ENCODE data around the gene NPVF.

NPVF gene, protein sequence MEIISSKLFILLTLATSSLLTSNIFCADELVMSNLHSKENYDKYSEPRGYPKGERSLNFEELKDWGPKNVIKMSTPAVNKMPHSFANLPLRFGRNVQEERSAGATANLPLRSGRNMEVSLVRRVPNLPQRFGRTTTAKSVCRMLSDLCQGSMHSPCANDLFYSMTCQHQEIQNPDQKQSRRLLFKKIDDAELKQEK

DNA sequence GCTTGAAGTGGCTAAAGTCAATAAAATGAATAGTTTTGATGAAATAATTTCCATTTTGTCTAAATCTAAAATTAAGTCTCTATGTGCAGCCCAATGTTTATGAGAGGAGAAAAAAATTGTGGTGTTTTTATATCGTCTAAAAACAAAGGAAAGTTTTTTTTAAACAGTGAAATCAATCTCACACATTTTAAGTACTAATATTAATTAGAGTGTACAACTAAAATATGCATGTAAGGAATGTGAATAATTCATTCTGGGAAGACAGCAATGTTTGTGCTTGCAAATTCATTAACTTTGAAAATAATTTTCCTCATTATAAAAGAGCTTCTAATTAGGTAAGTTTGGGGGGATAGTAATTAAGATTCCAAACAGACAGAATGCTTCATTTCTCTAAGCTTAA is at the start of gene NPVF:
Gene NPVF (minus strand): TSS at position 101 of the 400 bp plus-strand sequence. CDS start 47 bp downstream, at position 54.
- DNase-seq, result no peak

DNA sequence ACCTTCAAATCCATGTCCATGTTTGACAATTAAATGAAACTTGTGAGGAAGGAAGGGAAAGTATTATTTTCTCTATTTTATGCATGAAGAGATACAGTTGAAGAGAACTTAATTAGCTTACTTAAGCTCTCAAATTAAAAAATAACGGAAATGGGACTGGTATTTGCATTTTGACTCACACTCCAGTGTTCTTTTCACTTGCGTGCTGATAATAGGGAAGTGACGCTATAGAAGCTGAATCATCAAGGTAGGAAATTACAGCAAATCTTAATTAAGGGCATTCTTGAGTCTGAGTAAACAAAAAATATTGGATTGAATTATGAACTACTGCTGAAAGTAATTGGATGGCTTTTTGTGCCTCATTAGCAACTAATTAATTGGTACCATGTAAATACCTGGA is 44.0 kb upstream of the NPVF start:
- DNase-seq, result peak in 1 of 3 experiments; percentile 32

DNA sequence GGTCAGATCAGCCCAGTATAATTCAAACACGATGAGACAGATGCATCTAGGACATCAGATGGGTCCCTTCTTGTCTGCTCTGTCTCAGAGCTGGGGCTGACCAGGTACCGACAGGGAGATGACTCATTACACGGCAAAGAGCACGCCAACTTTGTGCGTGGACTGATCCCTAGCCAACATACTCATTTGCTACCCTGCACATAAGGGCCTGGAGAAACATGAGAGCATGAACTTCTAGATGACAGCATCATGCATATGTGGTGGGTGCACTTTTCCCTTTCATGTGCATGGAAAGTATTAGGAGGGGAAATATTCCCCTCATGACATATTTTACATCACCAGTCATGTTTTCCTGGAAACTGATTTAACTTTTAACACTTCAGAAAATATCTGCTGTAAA is 35.1 kb upstream of the NPVF start:
- DNase-seq, result no peak

DNA sequence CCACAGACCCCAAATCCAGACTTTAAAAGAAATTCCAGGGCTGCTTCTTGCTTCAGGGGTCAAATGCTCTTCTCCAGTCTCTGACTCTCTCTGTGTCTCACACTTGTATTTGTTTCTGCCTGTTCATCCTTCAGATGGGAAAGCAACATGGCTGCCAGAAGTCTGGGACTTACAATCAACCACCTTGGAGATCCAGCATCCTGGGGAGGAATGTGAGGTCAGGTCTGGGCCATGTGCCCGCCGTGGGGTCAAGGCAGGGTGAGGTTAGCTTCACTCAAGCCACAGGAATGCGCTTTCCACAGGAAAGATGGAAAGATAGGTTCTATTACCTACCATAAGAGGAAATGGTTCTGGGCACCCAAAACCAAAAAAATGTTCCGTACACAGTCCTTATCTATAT is 34.3 kb upstream of the NPVF start:
- no peak for DNase-seq

DNA sequence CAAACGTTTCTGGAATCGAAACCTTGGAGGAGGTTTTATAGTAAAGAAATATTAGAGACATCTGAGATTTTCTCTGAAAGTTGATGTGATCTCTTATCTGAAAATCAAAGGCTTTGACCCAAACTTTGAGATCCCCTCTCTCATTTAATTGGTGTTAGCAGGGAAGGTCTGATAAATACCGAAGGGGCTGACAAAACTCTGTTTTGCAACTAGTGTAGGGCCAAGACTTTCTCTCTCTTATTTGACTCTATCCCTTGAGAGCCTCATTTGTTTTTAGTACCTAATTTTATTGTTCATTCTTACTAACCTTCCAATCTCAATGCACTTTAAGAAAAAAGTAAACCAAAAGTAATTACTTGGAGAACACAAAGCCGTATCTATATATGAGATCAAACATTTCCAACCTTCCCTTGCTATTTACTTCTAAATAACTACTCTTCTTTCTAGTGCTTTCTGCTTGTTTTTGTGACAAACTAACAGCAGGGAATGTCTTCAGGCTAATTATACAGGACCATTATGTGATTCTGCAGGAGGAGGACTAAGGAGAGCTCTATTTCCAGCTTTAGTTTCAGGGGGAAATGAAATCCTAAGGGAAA is 33.4 kb upstream of the NPVF start:
- peak in 1 of 3 experiments; percentile 55 for DNase-seq

DNA sequence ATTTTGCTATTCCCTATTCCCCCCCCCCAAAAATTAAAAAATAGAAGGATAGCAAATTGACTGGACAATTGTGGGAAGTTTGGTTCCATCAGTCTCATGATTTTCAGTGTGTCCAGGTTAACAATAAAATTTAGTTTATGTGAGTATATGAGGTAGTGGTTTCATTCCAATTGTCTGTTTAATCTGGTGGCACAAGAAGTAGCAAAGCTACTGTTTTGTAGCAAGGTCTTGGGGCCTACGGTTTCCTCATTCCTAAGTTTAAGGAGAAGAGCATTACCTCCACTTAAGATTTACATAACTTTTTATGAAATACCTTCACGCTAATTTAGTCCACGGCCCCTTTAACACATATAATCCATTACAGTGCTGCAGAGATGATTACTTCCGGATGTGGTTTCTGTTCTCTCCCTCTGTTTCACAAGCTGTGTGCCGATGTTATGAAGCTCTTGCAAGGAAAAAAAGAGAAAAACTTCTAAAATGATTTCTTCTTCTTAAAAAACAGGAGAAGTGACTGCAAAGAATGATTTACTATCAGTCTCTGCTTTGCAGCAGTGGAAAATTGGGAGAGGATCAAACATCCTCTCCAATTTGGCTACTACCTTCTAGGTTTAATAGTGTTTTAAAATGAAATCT is 32.7 kb upstream of the NPVF start:
- DNase-seq, result peak in 1 of 3 experiments; percentile 25

DNA sequence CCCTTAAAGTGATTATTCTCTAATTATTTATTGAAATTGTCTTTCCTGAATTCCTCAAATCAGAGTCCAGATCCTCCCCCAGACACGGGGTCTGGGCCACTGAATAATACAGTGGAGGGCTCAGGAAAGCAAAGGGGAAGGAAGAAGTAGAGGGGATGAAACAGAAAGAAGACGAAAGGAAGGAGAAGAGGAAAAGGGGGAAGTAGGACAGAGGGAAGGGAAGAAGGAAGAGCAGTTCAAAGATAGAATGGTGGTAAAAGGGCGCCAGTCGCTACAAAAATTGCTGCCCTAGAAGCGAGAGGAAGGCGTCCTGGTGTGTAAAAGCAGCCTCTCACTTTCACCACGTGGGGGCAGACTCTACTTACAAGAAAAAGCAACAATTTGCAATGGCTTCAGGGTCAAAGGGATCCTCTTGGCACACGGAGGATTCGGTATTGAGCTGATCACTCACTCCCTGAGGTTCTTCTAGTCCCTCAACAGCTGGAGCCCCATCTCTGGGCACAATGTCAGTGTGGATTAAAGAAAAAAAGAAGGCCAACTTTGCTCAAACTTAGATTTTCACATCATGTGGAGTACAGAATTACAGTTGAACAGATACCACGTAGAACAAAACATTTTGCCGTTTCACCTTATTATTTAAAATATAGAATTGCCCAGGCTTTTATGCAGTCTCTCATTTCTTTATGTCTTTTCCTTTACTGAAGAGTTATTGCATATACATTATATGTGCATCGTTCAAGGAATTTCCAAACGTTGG is 31.4 kb upstream of the NPVF start:
- DNase-seq, result peak; percentile 82 to 97 (median 82)

DNA sequence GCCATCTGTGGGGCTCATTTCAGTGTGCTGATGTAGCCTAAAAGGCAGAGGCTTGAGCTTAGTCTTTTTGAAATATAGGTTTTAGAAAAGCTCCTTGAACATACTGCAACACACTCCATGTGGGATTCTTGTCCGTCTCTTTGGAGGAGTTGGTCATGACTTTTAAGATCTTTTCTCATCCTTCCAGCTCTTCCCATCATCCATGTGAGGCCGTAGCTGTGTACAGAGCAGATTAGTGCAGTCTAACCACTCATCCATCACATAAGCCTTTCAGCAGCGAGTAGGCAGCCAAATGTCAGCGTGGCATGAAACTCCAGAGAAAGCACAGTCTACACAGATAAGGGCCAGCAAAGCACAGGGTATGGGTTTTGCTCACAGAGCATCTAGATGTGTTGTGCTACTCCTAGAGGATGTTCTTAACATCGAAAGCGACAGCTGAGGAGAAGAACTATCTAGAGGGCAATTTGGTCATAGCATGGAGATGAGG is 28.1 kb upstream of the NPVF start:
- no peak for DNase-seq

DNA sequence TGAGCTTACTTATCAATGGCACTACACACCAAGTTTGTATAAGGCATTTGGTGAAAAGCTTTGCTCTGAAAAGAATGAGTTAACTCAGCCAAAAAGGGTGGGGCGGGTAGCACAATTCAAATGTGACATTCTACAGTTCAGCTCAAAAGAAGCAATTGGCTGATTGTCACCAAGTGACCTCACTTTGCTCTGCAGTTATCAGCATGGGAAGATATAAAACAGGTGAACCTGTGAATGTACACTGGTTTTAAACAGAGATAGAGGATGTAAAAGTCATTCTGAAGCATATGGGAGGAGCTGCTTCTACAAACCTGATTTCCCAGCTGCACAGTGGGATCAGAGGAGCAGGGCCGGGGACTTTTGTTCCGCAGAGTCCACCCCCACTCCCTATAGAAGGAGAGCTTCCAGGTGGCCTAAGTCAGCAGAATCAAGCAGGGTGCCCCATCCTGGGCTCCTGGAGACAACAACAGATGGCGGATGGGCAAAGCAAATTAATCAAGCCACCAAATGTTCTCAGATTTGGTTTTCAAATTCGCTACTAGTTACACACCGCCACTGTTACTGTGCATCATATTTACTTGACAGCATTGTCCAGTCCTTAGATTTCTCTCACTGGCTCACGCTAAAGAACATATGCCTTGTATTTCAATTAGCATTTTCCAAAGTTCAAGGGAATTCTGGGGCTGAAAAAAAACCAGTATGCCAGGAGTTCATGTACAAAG is 27.5 kb upstream of the NPVF start:
- DNase-seq, result no peak

DNA sequence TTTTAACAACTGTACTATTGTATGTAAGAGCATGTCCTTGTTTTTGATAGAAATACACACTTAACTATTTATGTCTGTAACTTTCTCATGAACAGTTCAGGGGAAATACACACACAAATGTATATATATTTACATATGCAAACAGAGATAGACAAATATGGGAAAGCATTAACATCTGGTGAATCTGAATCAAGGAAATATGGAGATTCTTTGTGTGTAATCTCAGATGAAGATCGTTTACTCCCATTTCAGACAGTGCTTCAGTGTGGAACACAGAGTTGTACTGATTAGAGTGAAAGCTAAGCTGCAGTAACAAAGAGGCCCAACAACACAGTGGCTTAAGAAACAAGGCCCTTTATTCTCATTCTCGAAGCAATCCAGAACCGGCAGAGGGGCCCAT is 26.3 kb upstream of the NPVF start:
- no peak for DNase-seq

DNA sequence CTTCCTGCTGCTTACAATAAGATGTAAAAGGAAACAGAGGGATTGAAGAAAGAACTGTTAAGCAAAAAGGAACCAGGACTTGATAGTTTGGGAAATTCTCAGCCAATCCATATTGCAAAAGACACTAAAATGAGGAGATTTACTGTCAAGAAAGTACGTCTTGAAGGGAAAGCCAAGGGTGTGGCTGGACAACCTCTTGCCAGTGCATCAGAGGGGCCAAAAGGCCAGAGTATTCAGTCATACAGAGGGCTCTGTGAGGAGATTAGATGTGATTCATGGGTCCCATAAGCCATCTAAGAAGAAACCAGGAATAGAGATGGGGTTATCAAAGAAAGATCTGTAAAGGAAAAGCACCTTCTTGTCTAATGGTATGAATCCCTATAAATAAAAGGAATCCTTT is 25.4 kb upstream of the NPVF start:
- DNase-seq, result no peak

DNA sequence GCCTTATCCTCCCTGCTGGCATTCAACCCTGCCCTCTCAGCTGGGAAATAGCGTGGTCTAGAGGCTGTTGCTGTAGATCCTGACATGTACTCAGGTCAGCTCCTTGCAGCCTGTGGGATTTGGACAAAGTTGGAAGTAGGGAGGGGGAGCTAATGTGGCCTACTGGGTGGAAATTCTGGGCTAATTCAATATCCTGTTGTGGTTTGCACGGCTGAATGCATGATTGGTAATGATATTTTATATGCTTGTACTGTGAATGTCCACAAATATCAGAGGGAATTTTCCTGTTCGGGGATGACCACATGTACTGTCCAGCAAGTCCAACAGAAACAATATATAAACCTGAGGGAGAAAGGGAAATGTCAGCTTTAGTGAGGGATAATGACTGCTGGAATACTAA is 22.1 kb upstream of the NPVF start:
- no peak for DNase-seq

DNA sequence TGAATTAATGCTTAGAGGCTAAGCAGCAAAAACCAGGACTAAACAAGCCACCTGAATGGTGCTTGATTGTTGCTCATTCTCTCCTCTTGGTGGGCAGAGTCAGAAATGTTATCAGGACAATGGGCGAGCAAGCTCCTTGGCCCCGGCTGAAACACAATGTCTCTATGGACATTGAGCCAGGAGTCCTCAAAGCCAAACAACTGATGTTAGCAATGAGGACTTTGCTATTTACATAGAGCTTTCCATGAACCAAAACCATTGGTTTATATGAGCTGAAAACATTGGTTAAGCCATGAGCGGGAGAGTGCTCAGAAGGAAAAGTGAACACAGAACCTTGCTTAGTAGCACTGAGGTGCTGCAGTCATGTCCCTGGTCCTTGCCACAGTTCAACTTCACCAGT is 21.5 kb upstream of the NPVF start:
- no peak for DNase-seq

DNA sequence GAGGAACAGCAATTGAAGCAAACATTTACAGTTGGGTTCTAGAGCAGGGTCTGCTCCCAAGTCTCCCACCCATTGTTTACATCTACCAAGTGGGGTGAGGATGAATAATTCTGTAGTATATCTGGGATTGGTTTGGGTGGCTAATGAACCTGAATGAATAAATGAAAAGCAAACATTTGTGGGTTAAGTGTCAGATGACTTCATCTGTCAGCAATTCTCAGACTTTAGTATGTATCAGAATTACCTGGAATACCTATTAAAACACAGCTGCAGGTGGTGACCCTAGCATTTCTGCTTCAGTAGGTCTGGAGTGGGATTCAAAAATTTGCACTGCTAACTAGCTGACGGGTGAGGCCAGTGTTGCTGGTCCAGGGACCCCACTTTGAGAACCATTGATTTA is 18.0 kb upstream of the NPVF start:
- DNase-seq, result no peak

DNA sequence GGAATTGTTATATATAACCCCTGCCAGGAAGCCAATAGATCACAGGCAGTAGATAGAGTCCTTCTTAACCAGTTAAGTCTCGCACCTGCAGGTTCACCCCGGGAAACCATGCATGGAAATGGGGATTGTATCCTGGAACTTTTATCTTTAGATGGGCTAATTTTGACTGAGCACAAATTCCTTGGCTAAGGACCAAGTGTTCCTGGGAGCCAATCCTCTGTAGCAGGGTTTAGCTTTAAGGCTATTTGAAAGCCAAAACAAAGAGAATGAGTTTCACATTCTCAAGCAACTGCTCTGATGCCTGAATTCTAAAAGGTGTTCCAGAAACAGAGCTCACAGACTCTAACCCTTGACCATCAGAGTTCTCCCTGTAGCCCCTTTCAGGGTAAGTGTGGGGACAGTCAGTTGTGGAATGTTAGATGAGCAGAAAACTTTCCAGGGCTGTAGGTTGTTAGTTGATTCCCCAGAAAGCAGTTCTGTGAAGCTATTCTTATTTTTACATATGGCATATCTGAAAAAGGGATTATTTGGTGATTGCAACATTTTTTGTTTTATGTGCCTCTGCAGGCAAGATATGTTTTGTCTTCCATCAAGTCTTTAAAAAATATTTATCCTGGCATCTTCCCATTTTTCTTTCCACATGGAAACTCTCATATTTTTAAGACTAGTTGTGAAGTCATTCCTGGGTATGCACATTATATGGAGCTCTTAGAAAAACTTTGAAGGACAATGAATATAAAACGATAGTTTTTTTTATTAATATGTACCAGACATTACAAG is 16.2 kb upstream of the NPVF start:
- no peak for DNase-seq

DNA sequence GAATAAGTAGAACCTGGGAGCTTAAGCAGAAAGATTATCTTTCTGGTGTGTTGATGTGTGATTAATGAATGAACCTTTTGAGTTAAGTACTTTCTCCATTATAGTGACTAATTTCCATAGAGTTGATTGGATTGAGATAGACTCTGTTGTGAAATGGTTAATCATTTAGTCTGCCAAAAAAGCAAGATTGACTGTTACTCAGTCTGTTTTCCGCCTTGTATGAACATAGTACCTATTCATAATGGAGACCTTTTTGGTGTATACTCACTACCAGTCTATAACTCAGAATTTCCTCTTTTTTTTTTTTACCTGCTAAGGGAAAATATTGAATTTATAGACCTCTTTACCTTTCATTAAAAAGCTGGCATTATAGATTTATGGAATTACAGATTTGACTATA is 14.4 kb upstream of the NPVF start:
- DNase-seq, result no peak

DNA sequence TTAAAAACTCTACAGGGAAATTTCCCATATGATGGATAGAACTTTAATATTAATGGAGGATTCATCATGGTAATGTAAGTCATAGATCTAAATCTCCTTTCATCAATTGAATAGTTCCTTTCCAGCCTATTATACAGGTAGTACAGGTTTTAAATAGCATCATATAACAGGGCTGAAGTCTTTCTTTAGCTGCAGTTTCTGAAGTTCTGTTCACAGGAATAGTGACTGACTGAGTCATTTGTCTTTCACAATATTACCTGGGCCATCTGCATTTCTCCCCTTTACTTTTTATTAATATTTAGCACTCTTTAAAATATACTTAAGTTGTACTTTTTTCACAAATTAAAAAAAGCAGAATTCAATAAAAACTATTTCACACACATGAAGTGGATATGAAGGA is 12.6 kb upstream of the NPVF start:
- DNase-seq, result no peak

DNA sequence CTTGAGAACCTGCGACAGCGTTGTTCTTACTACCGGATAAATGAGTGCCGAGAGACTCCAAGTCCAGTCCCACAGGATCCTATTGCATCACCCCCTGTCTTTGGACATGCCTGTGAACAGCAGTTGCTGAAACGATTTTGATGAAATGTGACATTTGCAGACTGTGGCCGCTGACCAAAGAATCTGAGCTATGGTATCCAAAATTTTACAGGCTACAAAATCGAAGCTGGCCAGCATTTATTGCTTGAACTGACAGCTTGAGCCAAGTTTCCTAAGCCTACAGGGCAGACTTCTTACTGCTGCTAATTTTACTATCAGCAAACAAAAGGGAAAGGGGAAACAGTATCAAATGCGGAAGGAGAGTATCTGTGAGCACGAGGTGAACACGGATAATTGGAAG is 12.1 kb upstream of the NPVF start:
- DNase-seq, result no peak

DNA sequence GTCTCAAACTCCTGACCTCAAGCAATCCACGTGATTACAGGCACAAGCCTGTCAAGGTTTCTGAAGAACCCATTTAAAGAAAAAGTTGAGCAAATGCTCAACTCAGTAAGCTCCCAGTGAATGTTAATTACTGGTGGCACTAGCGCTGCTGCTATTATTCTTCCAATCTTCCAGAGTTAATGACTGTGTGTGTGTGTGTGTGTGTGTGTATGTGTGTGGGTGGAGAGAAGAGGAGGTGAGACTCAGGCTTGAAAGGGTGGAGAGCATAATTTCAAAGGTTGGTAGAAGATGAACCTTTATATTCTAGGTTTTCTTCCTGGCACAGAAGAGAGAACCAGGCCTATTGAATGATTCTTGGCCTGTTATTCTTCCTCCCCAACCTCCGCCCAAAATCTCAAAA is 11.6 kb upstream of the NPVF start:
- DNase-seq, result no peak

DNA sequence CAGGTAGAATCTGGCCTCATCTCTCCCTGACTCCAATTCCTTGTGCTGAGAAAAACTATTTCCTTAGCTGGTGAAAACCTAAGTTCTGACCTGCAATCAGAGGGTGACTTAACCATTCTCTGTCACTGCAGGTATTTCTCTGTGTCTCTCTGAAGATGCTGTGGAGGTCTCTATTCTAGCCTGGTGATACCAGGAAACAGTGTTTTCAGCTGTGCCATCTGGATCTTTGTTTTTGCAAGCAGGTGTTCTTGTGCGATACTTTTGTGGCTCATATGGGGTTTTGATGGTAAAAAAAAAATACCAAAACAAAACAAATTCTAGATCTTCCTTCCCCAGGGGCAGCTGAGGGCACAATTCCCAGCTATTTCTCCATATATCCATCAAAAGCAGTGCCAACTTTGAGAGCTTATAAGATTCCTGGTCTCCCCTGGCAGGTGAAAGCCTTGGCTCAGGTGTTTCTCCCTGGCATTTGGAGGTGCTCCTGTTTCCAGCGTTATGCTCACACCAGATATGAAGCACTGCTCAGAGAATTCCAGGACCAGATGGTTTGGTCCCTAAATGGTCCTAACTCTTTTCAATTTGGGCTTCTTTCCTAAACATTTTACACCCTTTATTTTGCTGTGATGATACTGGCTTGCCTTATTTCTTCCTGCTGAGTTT is 9.9 kb upstream of the NPVF start:
- DNase-seq, result no peak

DNA sequence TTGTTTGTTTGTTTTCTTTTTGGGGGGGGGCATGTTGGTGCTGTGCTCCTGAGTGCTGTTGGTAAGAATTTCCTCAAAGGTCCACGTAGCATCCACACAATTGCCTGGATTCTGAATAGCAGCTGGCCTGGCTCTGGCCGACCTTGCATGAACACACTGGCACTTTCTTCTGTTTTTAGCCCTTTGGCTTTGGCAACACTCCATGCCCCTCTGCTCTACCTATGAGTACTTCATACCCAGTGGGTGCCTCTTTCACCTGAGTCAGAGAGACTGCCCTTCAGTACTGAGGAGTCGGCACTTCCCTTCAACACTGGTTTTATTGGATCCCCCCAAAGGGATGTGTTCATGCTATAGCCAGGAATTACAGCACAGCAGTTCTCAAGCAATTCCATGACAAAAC is 7.2 kb upstream of the NPVF start:
- DNase-seq, result no peak

DNA sequence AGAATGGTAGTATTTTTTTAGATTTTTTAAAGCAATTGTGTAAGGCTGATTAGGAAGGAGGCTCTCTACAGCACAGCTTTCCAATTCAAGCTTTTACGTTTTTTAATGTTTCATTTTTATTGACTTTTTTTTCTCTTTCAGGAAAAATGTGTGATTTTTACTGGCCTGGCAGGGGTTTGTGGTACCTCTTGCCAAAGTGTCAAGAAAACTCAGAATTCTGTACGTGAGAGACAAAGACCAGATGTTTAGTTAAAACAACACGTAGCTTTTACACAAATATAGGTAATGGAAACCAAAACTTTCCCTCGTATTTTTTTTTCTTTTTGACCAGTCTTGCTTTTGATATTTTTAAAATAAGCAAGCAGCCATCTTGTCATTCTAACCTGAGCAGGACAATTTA is 6.0 kb upstream of the NPVF start:
- no peak for DNase-seq

Data from NCI-H1417 (cell line).